ENCODE measurements around the gene FHIT.
"Not testable (repeated sequence)": the region's sequence is repeated elsewhere in the genome, so short reads cannot be mapped to it uniquely, and the experiment has no call there.

The FHIT gene

GRCh38 chr3:59808446-59808845, 1442.8 kb downstream of the FHIT start:
- no peak for DNase-seq (ENCODE audit: insufficient read length, low spot score)
- FAIRE-seq: no peak

DNA sequence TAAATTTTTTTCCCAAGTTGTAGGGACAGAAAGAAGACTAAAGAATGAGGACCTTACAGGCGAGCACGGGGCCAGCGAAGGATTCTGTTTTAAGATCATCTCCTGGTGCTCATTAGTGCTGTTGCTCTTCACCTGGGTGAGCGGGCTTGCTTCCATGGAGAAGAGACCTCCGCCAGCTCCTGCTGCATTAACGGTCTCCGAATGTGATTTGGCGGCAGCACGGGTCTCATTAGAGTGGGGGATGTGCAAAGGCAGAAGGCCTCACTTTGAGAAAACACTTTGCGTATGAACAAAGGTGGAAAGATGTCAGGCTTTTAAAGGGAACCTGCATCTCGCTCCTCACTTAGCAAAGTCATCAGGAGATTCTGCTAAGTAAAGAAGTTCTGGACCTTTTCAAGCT, 1448.0 kb downstream of the FHIT start:
- no peak for TF ChIP-seq CTCF (IDR thresholded peaks at IDR 0.05; ENCODE audit: insufficient read depth, missing control alignments)
- no peak for FAIRE-seq
- DNase-seq (ENCODE audit: insufficient read length, low spot score): no peak

More at GRCh38 chr3:59808446-59808845, 1442.8 kb downstream of the FHIT start:
- TF ChIP-seq CTCF (IDR thresholded peaks at IDR 0.05; ENCODE audit: insufficient read depth, missing control alignments): no peak

- DNase-seq (ENCODE audit: insufficient read length, low spot score); FAIRE-seq: not testable (repeated sequence)
Measured at GRCh38 chr3:59802453-59802852, 1448.8 kb downstream of the FHIT start.

- TF ChIP-seq CTCF (IDR thresholded peaks at IDR 0.05; ENCODE audit: insufficient read depth, missing control alignments): no peak
- FAIRE-seq (no peak), DNase-seq (ENCODE audit: insufficient read length, low spot score) (no peak)
Measured at GRCh38 chr3:59802045-59802444, 1449.2 kb downstream of the FHIT start.

GRCh38 chr3:59800481-59800880, 1450.8 kb downstream of the FHIT start:
- DNase-seq (ENCODE audit: insufficient read length, low spot score) (no peak), FAIRE-seq (peak; percentile 67)
- TF ChIP-seq CTCF (IDR thresholded peaks at IDR 0.05; ENCODE audit: insufficient read depth, missing control alignments): no peak

- no peak for FAIRE-seq
- TF ChIP-seq CTCF (IDR thresholded peaks at IDR 0.05; ENCODE audit: insufficient read depth, missing control alignments): no peak
- DNase-seq (ENCODE audit: insufficient read length, low spot score): no peak
Measured at GRCh38 chr3:59798372-59799086, 1452.7 kb downstream of the FHIT start.

DNA sequence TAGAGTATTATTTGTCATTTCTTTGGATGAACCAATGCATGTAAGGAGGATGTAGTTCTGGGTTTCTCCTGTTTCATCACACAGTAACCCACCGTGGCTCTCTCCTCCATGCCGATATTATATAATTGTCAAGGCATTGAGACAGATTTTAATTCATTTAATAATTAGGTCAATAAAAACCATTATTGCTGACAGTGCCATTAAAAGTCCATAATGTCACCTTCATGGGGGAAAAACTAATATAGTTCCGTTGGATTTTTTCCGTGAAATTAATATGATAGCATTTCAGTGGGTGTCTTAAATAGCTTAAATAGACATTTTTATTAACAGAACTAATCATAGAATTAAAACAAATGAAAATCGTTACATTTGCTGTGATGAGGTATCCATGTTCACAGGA, 1453.7 kb downstream of the FHIT start:
- no peak for TF ChIP-seq CTCF (IDR thresholded peaks at IDR 0.05; ENCODE audit: insufficient read depth, missing control alignments)
- no peak for FAIRE-seq
- DNase-seq (ENCODE audit: insufficient read length, low spot score): no peak

Data from D721Med (cell line).